HL-60 (cell line): ENCODE results near the gene PAM16.

Source experiments
- DNase-seq, 2 experiments: peaks; one replicate each; pipeline ENCODE4 v3.0.0-alpha.2; 2010 to 2020; ENCODE audit warnings: low read depth in 1 of 2, low spot score in 1 of 2
- H3K27ac ChIP-seq: fragments of 250-450 bp; sonication (Bioruptor Pico); replicated peaks from 2 replicates; pipeline ENCODE4 v1.5.1; 2020; ENCODE audit warnings: mild to moderate bottlenecking, moderate library complexity
- H3K27me3 ChIP-seq: fragments of 250-450 bp; sonication (Bioruptor Pico); 2 replicates; pipeline ENCODE4 v1.5.1; 2021; ENCODE audit warnings: mild to moderate bottlenecking, moderate library complexity; ENCODE audit not compliant: insufficient read depth, poor library complexity, severe bottlenecking
- H3K4me3 ChIP-seq: replicated peaks from 2 replicates; pipeline ENCODE4 v1.5.1; 2011; ENCODE audit warnings: mild to moderate bottlenecking, control low read depth, low read length; ENCODE audit not compliant: insufficient read depth
- CTCF ChIP-seq: IDR thresholded peaks from one replicate; pipeline ENCODE4 v1.5.1; 2011; ENCODE audit warnings: low read length, control low read depth, inconsistent platforms; ENCODE audit not compliant: insufficient read depth
- GABPA ChIP-seq: IDR thresholded peaks from 2 replicates; pipeline ENCODE4 v1.6.1; 2012; ENCODE audit warnings: low read depth
- POLR2AphosphoS5 ChIP-seq: IDR thresholded peaks from 2 replicates; pipeline ENCODE4 v1.6.1; 2012; ENCODE audit warnings: low read depth
- REST ChIP-seq: IDR thresholded peaks from 2 replicates; pipeline ENCODE4 v1.6.1; 2012; ENCODE audit warnings: low read depth; ENCODE audit not compliant: insufficient replicate concordance
- SPI1 ChIP-seq: IDR thresholded peaks from 2 replicates; pipeline ENCODE4 v1.6.1; 2012; ENCODE audit warnings: low read depth, mild to moderate bottlenecking, borderline replicate concordance

PAM16 gene

GRCh38 chr16:4328046-4328781, 22.9 kb downstream of the PAM16 start:
- Histone ChIP-seq H3K27me3 (peaks cover 3% of the 10 kb centered on the region), H3K4me3 (peak overlapping the region; percentile 54), H3K27ac (no peak overlapping the region)
- DNase-seq = peak in 1 of 2 experiments; percentile 83
- TF ChIP-seq POLR2AphosphoS5 = no peak
- TF ChIP-seq CTCF = peak; percentile 36
- TF ChIP-seq SPI1 = no peak
- TF ChIP-seq REST = no peak
- TF ChIP-seq GABPA = no peak

GRCh38 chr16:4327386-4328045, 23.6 kb downstream of the PAM16 start:
- TF ChIP-seq GABPA (no peak), REST (no peak), SPI1 (no peak), CTCF (no peak), POLR2AphosphoS5 (no peak)
- no peak for DNase-seq
- Histone ChIP-seq H3K27me3 (no peaks in the 10 kb centered on the region), H3K27ac (no peak overlapping the region), H3K4me3 (peak overlapping the region; percentile 54)

- H3K27ac ChIP-seq = no peak overlapping the region
- H3K4me3 ChIP-seq = no peak overlapping the region
- DNase-seq = peak in 1 of 2 experiments; percentile 54
- TF ChIP-seq POLR2AphosphoS5 = no peak
- TF ChIP-seq SPI1 = peak; percentile 98
- H3K27me3 ChIP-seq = no peaks in the 10 kb centered on the region
Measured at GRCh38 chr16:4325253-4325758, 25.8 kb downstream of the PAM16 start.

GRCh38 chr16:4324492-4325252, 26.4 kb downstream of the PAM16 start:
- H3K4me3 ChIP-seq = no peak overlapping the region
- no peak for DNase-seq
- no peak overlapping the region for H3K27ac ChIP-seq
- H3K27me3 ChIP-seq = no peaks in the 10 kb centered on the region
- TF ChIP-seq REST (no peak), SPI1 (no peak), GABPA (no peak), POLR2AphosphoS5 (no peak), CTCF (no peak)
